GM12878 (cell line): ENCODE data around the gene AKT1S1. TPM values are rescaled to one million over a fixed set of nuclear protein-coding genes. Genes with fewer than 3 reads are reported as not detected.

ENCODE experiments used
- ATF3 ChIP-seq: IDR thresholded peaks from 2 replicates; pipeline ENCODE4 v1.6.1; 2011; ENCODE audit warnings: low read depth, mild to moderate bottlenecking, low read length, moderate library complexity, borderline replicate concordance; ENCODE audit errors: extremely low read depth
- ATF7 ChIP-seq: fragments of 450-650 bp; IDR thresholded peaks from 2 replicates; pipeline ENCODE4 v1.6.1; 2016; ENCODE audit warnings: low read depth, mild to moderate bottlenecking
- BCL3 ChIP-seq: IDR thresholded peaks from 2 replicates; pipeline ENCODE4 v1.6.1; 2011; ENCODE audit warnings: borderline replicate concordance, low read depth, mild to moderate bottlenecking, moderate library complexity, low read length; ENCODE audit not compliant: insufficient read depth, poor library complexity, severe bottlenecking
- BCLAF1 ChIP-seq: fragments of 450-650 bp; IDR thresholded peaks from 2 replicates; pipeline ENCODE4 v1.6.1; 2017; ENCODE audit warnings: antibody characterized with exemption, mild to moderate bottlenecking, moderate library complexity
- BHLHE40 ChIP-seq, 2 experiments: fragments of 450-650 bp in 1 of 2; IDR thresholded peaks; 2 replicates each; pipeline ENCODE4 v1.6.1; 2011 to 2017; ENCODE audit warnings: low read depth in 2 of 2, borderline replicate concordance in 1 of 2, improper control_type of control experiment in 1 of 2, low read length in 1 of 2, mild to moderate bottlenecking in 1 of 2
- CREB1 ChIP-seq: IDR thresholded peaks from 2 replicates; pipeline ENCODE4 v1.6.1; 2012; ENCODE audit warnings: low read depth, mild to moderate bottlenecking, inconsistent platforms
- DPF2 ChIP-seq: fragments of 450-650 bp; IDR thresholded peaks from 2 replicates; pipeline ENCODE4 v1.6.1; 2017; ENCODE audit warnings: mild to moderate bottlenecking
- EP300 ChIP-seq, 2 experiments: fragments of 150-350 bp in 1 of 2; IDR thresholded peaks; 2 replicates each; pipeline ENCODE4 v1.6.1; 2011 to 2012; ENCODE audit warnings: low read depth in 2 of 2, low read length in 2 of 2, borderline replicate concordance in 1 of 2, improper control_type of control experiment in 1 of 2, inconsistent platforms in 1 of 2; ENCODE audit not compliant: control insufficient read depth in 1 of 2
- ETV6 ChIP-seq, 2 experiments: fragments of 450-650 bp in 1 of 2; IDR thresholded peaks in 1 of 2; conservative IDR thresholded peaks in 1 of 2; 2 replicates each; pipeline ENCODE4 v1.6.1; 2014; ENCODE audit warnings: antibody characterized with exemption in 1 of 2, borderline replicate concordance in 1 of 2, low read depth in 1 of 2, mild to moderate bottlenecking in 1 of 2, moderate library complexity in 1 of 2
- IKZF1 ChIP-seq: fragments of 450-650 bp; conservative IDR thresholded peaks from 2 replicates; pipeline ENCODE4 v1.6.1; 2017; ENCODE audit warnings: antibody characterized with exemption, mild to moderate bottlenecking
- IRF4 ChIP-seq: IDR thresholded peaks from 2 replicates; pipeline ENCODE4 v1.6.1; 2011; ENCODE audit warnings: low read depth, low read length
- MAX ChIP-seq: IDR thresholded peaks from 2 replicates; pipeline ENCODE4 v1.6.1; 2012; ENCODE audit warnings: low read depth, low read length, improper control_type of control experiment
- MEF2A ChIP-seq: IDR thresholded peaks from 2 replicates; pipeline ENCODE4 v1.6.1; 2011; ENCODE audit warnings: low read depth, mild to moderate bottlenecking, low read length, moderate library complexity; ENCODE audit not compliant: insufficient read depth
- NFIC ChIP-seq: IDR thresholded peaks from 2 replicates; pipeline ENCODE4 v1.6.1; 2012; ENCODE audit warnings: low read depth, mild to moderate bottlenecking, inconsistent platforms, low read length, moderate library complexity
- NFYA ChIP-seq: IDR thresholded peaks from 2 replicates; pipeline ENCODE4 v1.6.1; 2011; ENCODE audit warnings: low read depth, mild to moderate bottlenecking, low read length, improper control_type of control experiment, borderline replicate concordance
- NR2C2 ChIP-seq: IDR thresholded peaks from 2 replicates; pipeline ENCODE4 v1.6.1; 2011; ENCODE audit warnings: borderline replicate concordance, low read depth; ENCODE audit not compliant: control insufficient read depth, insufficient read length
- PAX5 ChIP-seq: IDR thresholded peaks from 2 replicates; pipeline ENCODE4 v1.6.1; 2011; ENCODE audit warnings: low read depth, low read length, borderline replicate concordance
- PBX3 ChIP-seq: IDR thresholded peaks from 2 replicates; pipeline ENCODE4 v1.6.1; 2011; ENCODE audit warnings: mild to moderate bottlenecking, low read depth, low read length, moderate library complexity; ENCODE audit not compliant: insufficient replicate concordance
- RAD21 ChIP-seq: IDR thresholded peaks from 2 replicates; pipeline ENCODE4 v1.6.1; 2011; ENCODE audit warnings: mild to moderate bottlenecking, low read depth, low read length, moderate library complexity; ENCODE audit not compliant: insufficient read depth
- SIX5 ChIP-seq: IDR thresholded peaks from 2 replicates; pipeline ENCODE4 v1.6.1; 2011; ENCODE audit warnings: mild to moderate bottlenecking, low read depth, low read length, moderate library complexity; ENCODE audit not compliant: severe bottlenecking
- ZBED1 ChIP-seq: IDR thresholded peaks from 2 replicates; pipeline ENCODE4 v1.6.1; 2016; ENCODE audit warnings: borderline replicate concordance
- ZNF24 ChIP-seq: fragments of 450-650 bp; IDR thresholded peaks from 2 replicates; pipeline ENCODE4 v1.6.1; 2017; ENCODE audit warnings: antibody characterized with exemption, mild to moderate bottlenecking
- ZNF384 ChIP-seq: IDR thresholded peaks from 2 replicates; pipeline ENCODE4 v1.6.1; 2012; ENCODE audit warnings: low read depth, mild to moderate bottlenecking, low read length, improper control_type of control experiment, borderline replicate concordance
- polyA plus RNA-seq, 11 experiments: library from polyadenylated mRNA; depleted of rRNA in 4 of 11; unstranded in 6 of 11; stranded (reverse) in 5 of 11; fragments of >200 nt; fragmentation: Nextera tagmentation in 4 of 11; fragmentation: Illumina TruSeq in 1 of 11; extraction: Ambion mirVana in 4 of 11; extraction: Trizol in 1 of 11; gene quantifications; 1 replicate in 1 of 11; 2 replicates in 10 of 11; pipeline versions ENCODE4 v1.2.1 to v1.2.3, GENCODE V29; 2011 to 2016; ENCODE audit warnings: inconsistent platforms in 2 of 11, missing spikeins in 2 of 11, low read depth in 1 of 11
- total RNA-seq, 4 experiments: library from RNA; depleted of rRNA in 3 of 4; stranded (reverse); fragments of >200 nt in 3 of 4; fragmentation: Illumina TruSeq in 1 of 4; extraction: Trizol in 1 of 4; gene quantifications; 2 replicates each; pipeline versions ENCODE4 v1.2.1 to v1.2.3, GENCODE V29; 2013 to 2021

AKT1S1 gene
- total and polyA plus RNA-seq, 10 of the 15 experiments (the other 5 are each of a cell fraction or from before 2014, with no cell fraction given) = 0.43 to 23.0 (median 12.3) TPM

GRCh38 chr19:49920624-49921363 is 43.6 kb upstream of the AKT1S1 start (continued):
- TF ChIP-seq BCL3 = no peak
- TF ChIP-seq IKZF1 = peak; percentile 15
- TF ChIP-seq ATF3 = no peak
- TF ChIP-seq EP300 (IDR thresholded peaks at IDR 0.05; ENCODE audit: borderline replicate concordance in 1 of 2, control insufficient read depth in 1 of 2, low read depth in 2 of 2, low read length in 2 of 2) = no peak
- TF ChIP-seq PBX3 = no peak
- no peak for TF ChIP-seq SIX5
- peak; percentile 27 to 43; a peak in 2 of 4 replicates for TF ChIP-seq BHLHE40 (IDR thresholded peaks at IDR 0.05; ENCODE audit: borderline replicate concordance in 1 of 2, low read depth in 2 of 2, low read length in 1 of 2)
- TF ChIP-seq CREB1 = no peak
- no peak for TF ChIP-seq ZNF24
- no peak for TF ChIP-seq PAX5
- no peak for TF ChIP-seq IRF4
- TF ChIP-seq DPF2 = 0 out of 2 replicates have a peak, but pooled peaks have one; percentile 28
- TF ChIP-seq ETV6 (conservative IDR thresholded peaks at IDR 0.05 in 1 of 2, IDR thresholded peaks at IDR 0.05 in 1 of 2; ENCODE audit: borderline replicate concordance in 1 of 2, low read depth in 1 of 2) = no peak
- TF ChIP-seq ZBED1 = no peak
- no peak for TF ChIP-seq NFYA
- TF ChIP-seq ATF7 = no peak
- no peak for TF ChIP-seq BCLAF1
- no peak for TF ChIP-seq NR2C2
- no peak for TF ChIP-seq RAD21
- no peak for TF ChIP-seq ZNF384
- no peak for TF ChIP-seq MAX
- TF ChIP-seq MEF2A = no peak
- no peak for TF ChIP-seq NFIC
